Stimulated activated CD8-positive, alpha-beta memory T cell treated with anti-CD3 and anti-CD28 coated beads, Interleukin-7, amount 100 ng/mL, for 4 hours (primary cell): ENCODE measurements around the gene CFTR.
"Not testable (repeated sequence)": the region's sequence is repeated elsewhere in the genome, so short reads cannot be mapped to it uniquely, and the experiment has no call there.

Experiments used
- DNase-seq, 2 donors: peaks; one replicate each; pipeline ENCODE4 v3.0.0-alpha.2; 2020; ENCODE audit warnings: low read depth in 2 of 2

CFTR gene

GRCh38 chr7:117479225-117480054 is at the start of gene CFTR:
Gene CFTR, plus strand, starts transcription at chr7:117480025. Its CDS starts 70 bp downstream, at chr7:117480095.
- DNase-seq = no peak

- no peak for DNase-seq
Observed at GRCh38 chr7:117435475-117436043, 44.3 kb upstream of the CFTR start.

- DNase-seq = no peak
Observed at GRCh38 chr7:117444646-117445045, 35.2 kb upstream of the CFTR start.

- no peak for DNase-seq
Observed at GRCh38 chr7:117445206-117445605, 34.6 kb upstream of the CFTR start.

- no peak for DNase-seq
Observed at GRCh38 chr7:117446220-117446815, 33.5 kb upstream of the CFTR start.

- DNase-seq = no peak
Observed at GRCh38 chr7:117448655-117449054, 31.2 kb upstream of the CFTR start.

- DNase-seq = no peak
Observed at GRCh38 chr7:117458977-117459583, 20.7 kb upstream of the CFTR start.

- DNase-seq = no peak
Observed at GRCh38 chr7:117459735-117460134, 20.1 kb upstream of the CFTR start.

GRCh38 chr7:117460815-117461214 is 19.0 kb upstream of the CFTR start:
- DNase-seq = not testable (repeated sequence)

- DNase-seq = no peak
Observed at GRCh38 chr7:117468174-117468573, 11.7 kb upstream of the CFTR start.

GRCh38 chr7:117470777-117471176 is 9.0 kb upstream of the CFTR start:
- DNase-seq = no peak

- DNase-seq = no peak
Observed at GRCh38 chr7:117472335-117472734, 7.5 kb upstream of the CFTR start.

GRCh38 chr7:117476557-117477215 is 3.1 kb upstream of the CFTR start:
- DNase-seq = no peak

GRCh38 chr7:117478836-117479224 is 995 bp upstream of the CFTR start:
- DNase-seq = no peak

- DNase-seq = no peak
Observed at GRCh38 chr7:117480055-117480362, 184 bp downstream of the CFTR start.

GRCh38 chr7:117480978-117481377 is 1.2 kb downstream of the CFTR start:
- DNase-seq = no peak

- DNase-seq = no peak
Observed at GRCh38 chr7:117485118-117485620, 5.3 kb downstream of the CFTR start.

- no peak for DNase-seq
Observed at GRCh38 chr7:117489016-117489415, 9.2 kb downstream of the CFTR start.

GRCh38 chr7:117489430-117489829 is 9.6 kb downstream of the CFTR start:
- no peak for DNase-seq

GRCh38 chr7:117489911-117490310 is 10.1 kb downstream of the CFTR start:
- DNase-seq = no peak

- DNase-seq = no peak
Observed at GRCh38 chr7:117492649-117493048, 12.8 kb downstream of the CFTR start.

GRCh38 chr7:117493460-117493859 is 13.6 kb downstream of the CFTR start:
- DNase-seq = no peak
